Nephron progenitor cell (in vitro differentiated cells): ENCODE measurements around the gene CENPP.

ENCODE experiments used
- DNase-seq: peaks from one replicate; pipeline ENCODE4 v3.0.0; 2021
- H3K27ac Mint-ChIP-seq: 2 replicates; pipeline ENCODE4 v1.8.0; 2021; ENCODE audit warnings: mild to moderate bottlenecking, moderate library complexity, mixed read lengths
- H3K27me3 Mint-ChIP-seq: 2 replicates; pipeline ENCODE4 v1.8.0; 2021; ENCODE audit warnings: mild to moderate bottlenecking, low read depth, mixed read lengths; ENCODE audit not compliant: poor library complexity
- H3K36me3 Mint-ChIP-seq: 2 replicates; pipeline ENCODE4 v1.8.0; 2021; ENCODE audit warnings: low read depth, mixed read lengths
- H3K4me1 Mint-ChIP-seq: 2 replicates; pipeline ENCODE4 v1.8.0; 2021; ENCODE audit warnings: mixed read lengths
- H3K4me3 Mint-ChIP-seq: 2 replicates; pipeline ENCODE4 v1.8.0; 2021; ENCODE audit warnings: mild to moderate bottlenecking, moderate library complexity, mixed read lengths
- H3K9me3 Mint-ChIP-seq: 2 replicates; pipeline ENCODE4 v1.8.0; 2021; ENCODE audit warnings: mild to moderate bottlenecking, moderate library complexity, mixed read lengths
- CTCF ChIP-seq: fragments of 200-600 bp; sonication (generic); IDR thresholded peaks from 2 replicates; pipeline ENCODE4 v1.5.0; 2021; ENCODE audit warnings: antibody characterized with exemption

CENPP gene

GRCh38 chr9:92486371-92486770 lies 160.6 kb downstream of the CENPP start:
- Mint-ChIP-seq H3K4me1 (no peaks in the 10 kb centered on the region), H3K4me3 (no peak overlapping the region), H3K36me3 (no peaks in the 10 kb centered on the region), H3K27me3 (no peaks in the 10 kb centered on the region), H3K9me3 (no peaks in the 10 kb centered on the region), H3K27ac (no peak overlapping the region)
- no peak for TF ChIP-seq CTCF
- DNase-seq = no peak

GRCh38 chr9:92488681-92489550 lies 163.2 kb downstream of the CENPP start:
- Mint-ChIP-seq H3K36me3 (no peaks in the 10 kb centered on the region), H3K4me1 (peaks cover 3% of the 10 kb centered on the region), H3K9me3 (no peaks in the 10 kb centered on the region), H3K4me3 (no peak overlapping the region), H3K27me3 (no peaks in the 10 kb centered on the region), H3K27ac (no peak overlapping the region)
- no peak for DNase-seq
- no peak for TF ChIP-seq CTCF

GRCh38 chr9:92492781-92493401 lies 167.1 kb downstream of the CENPP start:
- Mint-ChIP-seq H3K9me3 (no peaks in the 10 kb centered on the region), H3K4me1 (peaks cover 3% of the 10 kb centered on the region), H3K36me3 (no peaks in the 10 kb centered on the region), H3K27me3 (no peaks in the 10 kb centered on the region), H3K27ac (no peak overlapping the region), H3K4me3 (no peak overlapping the region)
- TF ChIP-seq CTCF = no peak
- no peak for DNase-seq

- Mint-ChIP-seq H3K27me3 (peaks cover under 1% of the 10 kb centered on the region), H3K36me3 (no peaks in the 10 kb centered on the region), H3K4me1 (peaks cover 3% of the 10 kb centered on the region), H3K9me3 (no peaks in the 10 kb centered on the region), H3K4me3 (no peak overlapping the region), H3K27ac (no peak overlapping the region)
- DNase-seq = no peak
- no peak for TF ChIP-seq CTCF
Observed at GRCh38 chr9:92493749-92494387, 168.1 kb downstream of the CENPP start.

GRCh38 chr9:92494856-92495255 lies 169.1 kb downstream of the CENPP start:
- Mint-ChIP-seq H3K27me3 (peaks cover 3% of the 10 kb centered on the region), H3K4me1 (peaks cover 3% of the 10 kb centered on the region), H3K4me3 (no peak overlapping the region), H3K36me3 (no peaks in the 10 kb centered on the region), H3K27ac (no peak overlapping the region), H3K9me3 (no peaks in the 10 kb centered on the region)
- DNase-seq = no peak
- no peak for TF ChIP-seq CTCF
